Astrocyte (in vitro differentiated cells and primary cell): ENCODE measurements around the gene RFLNA.

Source experiments
- EZH2 ChIP-seq: IDR thresholded peaks from 2 replicates; pipeline ENCODE4 v1.6.1; 2012; ENCODE audit warnings: mild to moderate bottlenecking, low read length, inconsistent platforms; ENCODE audit not compliant: insufficient read depth
- TF ChIP-seq, protein P1 (sequence below): IDR thresholded peaks from 2 replicates; pipeline ENCODE4 v1.5.1; 2011; ENCODE audit warnings: low read depth, mild to moderate bottlenecking, inconsistent platforms, low read length, moderate library complexity; ENCODE audit not compliant: insufficient read depth

- TF ChIP-seq, protein P1, sequence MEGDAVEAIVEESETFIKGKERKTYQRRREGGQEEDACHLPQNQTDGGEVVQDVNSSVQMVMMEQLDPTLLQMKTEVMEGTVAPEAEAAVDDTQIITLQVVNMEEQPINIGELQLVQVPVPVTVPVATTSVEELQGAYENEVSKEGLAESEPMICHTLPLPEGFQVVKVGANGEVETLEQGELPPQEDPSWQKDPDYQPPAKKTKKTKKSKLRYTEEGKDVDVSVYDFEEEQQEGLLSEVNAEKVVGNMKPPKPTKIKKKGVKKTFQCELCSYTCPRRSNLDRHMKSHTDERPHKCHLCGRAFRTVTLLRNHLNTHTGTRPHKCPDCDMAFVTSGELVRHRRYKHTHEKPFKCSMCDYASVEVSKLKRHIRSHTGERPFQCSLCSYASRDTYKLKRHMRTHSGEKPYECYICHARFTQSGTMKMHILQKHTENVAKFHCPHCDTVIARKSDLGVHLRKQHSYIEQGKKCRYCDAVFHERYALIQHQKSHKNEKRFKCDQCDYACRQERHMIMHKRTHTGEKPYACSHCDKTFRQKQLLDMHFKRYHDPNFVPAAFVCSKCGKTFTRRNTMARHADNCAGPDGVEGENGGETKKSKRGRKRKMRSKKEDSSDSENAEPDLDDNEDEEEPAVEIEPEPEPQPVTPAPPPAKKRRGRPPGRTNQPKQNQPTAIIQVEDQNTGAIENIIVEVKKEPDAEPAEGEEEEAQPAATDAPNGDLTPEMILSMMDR, result no peak
- TF ChIP-seq EZH2, result no peak
These were observed 21.5 kb downstream of the RFLNA start for GRCh38 chr12:124316257-124316900.
